NCI-H2171 (cell line): ENCODE results near the gene AS3MT.
"Not testable (repeated sequence)": the region's sequence is repeated elsewhere in the genome, so short reads cannot be mapped to it uniquely, and the experiment has no call there.

Experiments used
- DNase-seq: peaks from one replicate; lab custom pipeline; 2025; lab: John Stamatoyannopoulos, UW

The AS3MT gene

GRCh38 chr10:102919246-102919959 is 50.1 kb downstream of the AS3MT start:
- DNase-seq, result no peak

GRCh38 chr10:102919992-102920739 is 50.9 kb downstream of the AS3MT start:
- DNase-seq, result no peak

- no peak for DNase-seq
Observed at GRCh38 chr10:102923601-102924000, 54.3 kb downstream of the AS3MT start.

GRCh38 chr10:102926842-102927241 is 57.6 kb downstream of the AS3MT start:
- no peak for DNase-seq

- DNase-seq, result no peak
Observed at GRCh38 chr10:102927311-102928010, 58.2 kb downstream of the AS3MT start.

GRCh38 chr10:102928442-102928841 is 59.2 kb downstream of the AS3MT start:
- not testable (repeated sequence) for DNase-seq

GRCh38 chr10:102930720-102931119 is 61.5 kb downstream of the AS3MT start:
- no peak for DNase-seq

- DNase-seq, result no peak
Observed at GRCh38 chr10:102931643-102932042, 62.4 kb downstream of the AS3MT start.

GRCh38 chr10:102935505-102935904 is 66.2 kb downstream of the AS3MT start:
- DNase-seq, result peak; percentile 49

GRCh38 chr10:102935939-102936605 is 66.8 kb downstream of the AS3MT start:
- DNase-seq, result peak; percentile 25

- DNase-seq, result no peak
Observed at GRCh38 chr10:102941401-102941800, 72.1 kb downstream of the AS3MT start.

- DNase-seq, result no peak
Observed at GRCh38 chr10:102945449-102945848, 76.2 kb downstream of the AS3MT start.

- DNase-seq, result no peak
Observed at GRCh38 chr10:102945962-102946361, 76.7 kb downstream of the AS3MT start.

GRCh38 chr10:102946992-102947391 is 77.7 kb downstream of the AS3MT start:
- DNase-seq, result no peak

GRCh38 chr10:102948176-102948575 is 78.9 kb downstream of the AS3MT start:
- DNase-seq, result no peak

- DNase-seq, result no peak
Observed at GRCh38 chr10:102948786-102949185, 79.5 kb downstream of the AS3MT start.

- DNase-seq, result no peak
Observed at GRCh38 chr10:102949916-102950315, 80.6 kb downstream of the AS3MT start.

GRCh38 chr10:102951316-102951715 is 82.0 kb downstream of the AS3MT start:
- no peak for DNase-seq
